Naive thymus-derived CD4-positive, alpha-beta T cell (primary cell): ENCODE measurements around the gene DCP2. TPM values are rescaled to one million over a fixed set of nuclear protein-coding genes. Genes with fewer than 3 reads are reported as not detected.
"Not testable (repeated sequence)": the region's sequence is repeated elsewhere in the genome, so short reads cannot be mapped to it uniquely, and the experiment has no call there.

ENCODE experiments used
- ATAC-seq: fragments of 150-1000 bp; cut with Tn5 transposase; 2 replicates; pipeline ENCODE4 v1.10.0; 2021; ENCODE audit warnings: mild to moderate bottlenecking, moderate library complexity
- CTCF ChIA-PET: fragments of 350-600 bp; sonication (Branson Sonifier 250); formaldehyde crosslinking; loops from one replicate; lab custom pipeline; 2021; ENCODE audit warnings: antibody characterized with exemption; lab: Charles Lee
- POLR2A ChIA-PET: fragments of 350-600 bp; sonication (Branson Sonifier 250); formaldehyde crosslinking; loops from one replicate; lab custom pipeline; 2021; ENCODE audit warnings: antibody characterized with exemption, inconsistent platforms; lab: Charles Lee
- DNase-seq, 9 donors: peaks; one replicate each; pipeline versions ENCODE4 v3.0.0 to v3.0.0-alpha.2; 2020 to 2022; ENCODE audit warnings: mixed read lengths in 1 of 9
- H3K27ac ChIP-seq: one replicate; pipeline ENCODE4 v1.7.0; 2013; ENCODE audit warnings: mild to moderate bottlenecking, low read depth, low read length, moderate library complexity
- H3K27me3 ChIP-seq, 2 donors: one replicate each; pipeline ENCODE4 v1.7.0; 2013; ENCODE audit warnings: low read length in 2 of 2, mild to moderate bottlenecking in 2 of 2, moderate library complexity in 2 of 2; ENCODE audit not compliant: control insufficient read depth in 2 of 2, insufficient read depth in 2 of 2
- H3K36me3 ChIP-seq, 3 experiments: 1 replicate in 2 of 3; 2 replicates in 1 of 3; pipeline ENCODE4 v1.7.0; 2013; ENCODE audit warnings: low read length in 3 of 3, mild to moderate bottlenecking in 3 of 3, moderate library complexity in 1 of 3; ENCODE audit not compliant: insufficient read depth in 3 of 3, control insufficient read depth in 2 of 3
- H3K4me1 ChIP-seq, 2 donors: one replicate each; pipeline ENCODE4 v1.7.0; 2013; ENCODE audit warnings: low read length in 2 of 2, mild to moderate bottlenecking in 2 of 2, moderate library complexity in 1 of 2; ENCODE audit not compliant: control insufficient read depth in 2 of 2, insufficient read depth in 2 of 2
- H3K4me3 ChIP-seq: 2 replicates; pipeline ENCODE4 v1.7.0; 2013; ENCODE audit warnings: mild to moderate bottlenecking, low read length
- H3K9me3 ChIP-seq, 3 experiments: 1 replicate in 2 of 3; 2 replicates in 1 of 3; pipeline ENCODE4 v1.7.0; 2013; ENCODE audit warnings: low read length in 3 of 3; ENCODE audit not compliant: control insufficient read depth in 2 of 3
- H3K27ac Mint-ChIP-seq, 9 donors: one replicate each; pipeline ENCODE4 v1.8.0; 2020 to 2022; ENCODE audit warnings: mixed read lengths in 9 of 9, mild to moderate bottlenecking in 8 of 9, moderate library complexity in 5 of 9, inconsistent platforms in 2 of 9
- H3K27me3 Mint-ChIP-seq, 5 donors: one replicate each; pipeline ENCODE4 v1.8.0; 2021 to 2022; ENCODE audit warnings: mixed read lengths in 5 of 5, mild to moderate bottlenecking in 1 of 5
- H3K36me3 Mint-ChIP-seq, 5 donors: one replicate each; pipeline ENCODE4 v1.8.0; 2020 to 2022; ENCODE audit warnings: mixed read lengths in 5 of 5, mild to moderate bottlenecking in 3 of 5, inconsistent platforms in 1 of 5
- H3K4me1 Mint-ChIP-seq, 7 donors: one replicate each; pipeline ENCODE4 v1.8.0; 2020 to 2022; ENCODE audit warnings: mixed read lengths in 7 of 7, mild to moderate bottlenecking in 3 of 7, inconsistent platforms in 1 of 7
- H3K4me3 Mint-ChIP-seq, 10 donors: one replicate each; pipeline ENCODE4 v1.8.0; 2020 to 2022; ENCODE audit warnings: mild to moderate bottlenecking in 10 of 10, mixed read lengths in 10 of 10, moderate library complexity in 6 of 10, inconsistent platforms in 2 of 10
- H3K9me3 Mint-ChIP-seq, 11 donors: one replicate each; pipeline ENCODE4 v1.8.0; 2020 to 2022; ENCODE audit warnings: mixed read lengths in 11 of 11, mild to moderate bottlenecking in 4 of 11, inconsistent platforms in 1 of 11, moderate library complexity in 1 of 11
- intact Hi-C, 2 donors: fragments of 100-400 bp; cut with micrococcal nuclease; formaldehyde crosslinking; loops; one replicate each; pipeline ENCODE4 v1.15.1; 2023
- polyA plus RNA-seq, 2 donors: library from polyadenylated mRNA; unstranded; fragments of 300-500 nt; fragmentation: Illumina TruSeq; gene quantifications; one replicate each; pipeline ENCODE4 v1.2.3, GENCODE V29; 2021
- total RNA-seq, 6 experiments: library from RNA in 5 of 6; stranded (reverse) in 5 of 6; gene quantifications; 1 replicate in 5 of 6; 2 replicates in 1 of 6; pipeline ENCODE4 v1.2.3 and lab custom pipeline; 2021 to 2026

Gene DCP2
- total and polyA plus RNA-seq, 7 experiments from 2014 or later: 50.7 to 101 (median 65.0) TPM

DNA sequence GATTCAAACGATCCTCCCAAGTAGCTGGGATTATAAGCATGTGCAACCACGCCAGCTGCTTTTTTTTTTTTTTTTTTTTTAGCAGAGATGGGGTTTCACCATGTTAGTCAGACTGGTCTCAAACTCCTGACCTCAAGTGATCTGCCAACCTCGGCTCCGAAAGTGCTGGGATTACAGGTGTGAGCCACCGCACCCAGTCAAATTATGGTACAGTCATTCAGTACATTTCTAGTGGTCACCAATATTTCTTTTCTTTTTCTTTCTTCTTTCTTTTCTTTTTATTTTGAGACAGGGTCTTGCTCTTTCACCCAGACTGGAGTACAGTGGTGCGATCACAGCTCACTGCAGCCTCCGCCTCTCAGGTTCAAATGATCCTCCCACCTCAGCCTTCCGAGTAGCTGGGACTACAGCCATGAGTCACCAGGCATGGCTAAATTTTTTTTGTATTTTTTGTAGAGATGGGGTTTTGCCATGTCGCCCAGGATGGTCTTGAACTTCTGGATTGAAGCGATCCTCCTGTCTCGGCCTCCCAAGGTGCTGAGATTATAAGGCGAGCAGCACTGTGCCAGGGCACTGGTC, 25.4 kb upstream of the DCP2 start:
- intact Hi-C loops: no loop called here
- Histone ChIP-seq H3K4me1 (no peaks in the 10 kb centered on the region), H3K27ac (no peak overlapping the region), H3K4me3 (no peak overlapping the region), H3K27me3 (no peaks in the 10 kb centered on the region), H3K9me3 (no peaks in the 10 kb centered on the region), H3K36me3 (no peaks in the 10 kb centered on the region)
- peaks cover 0 to 5% (median 0%) of the 10 kb centered on the region in 5 donors for H3K36me3 Mint-ChIP-seq
- ATAC-seq (no peak), DNase-seq (no peak)
- peaks cover 0 to 25% (median 0%) of the 10 kb centered on the region in 5 donors for H3K27me3 Mint-ChIP-seq
- H3K9me3 Mint-ChIP-seq: peaks cover 0 to 5% (median 0%) of the 10 kb centered on the region in 11 donors
- peaks cover 0 to 6% (median 6%) of the 10 kb centered on the region in 7 donors for H3K4me1 Mint-ChIP-seq
- H3K4me3 Mint-ChIP-seq: no peak overlapping the region
- CTCF ChIA-PET: no interaction called here
- no peak overlapping the region for H3K27ac Mint-ChIP-seq
- POLR2A ChIA-PET: no interaction called here

DNA sequence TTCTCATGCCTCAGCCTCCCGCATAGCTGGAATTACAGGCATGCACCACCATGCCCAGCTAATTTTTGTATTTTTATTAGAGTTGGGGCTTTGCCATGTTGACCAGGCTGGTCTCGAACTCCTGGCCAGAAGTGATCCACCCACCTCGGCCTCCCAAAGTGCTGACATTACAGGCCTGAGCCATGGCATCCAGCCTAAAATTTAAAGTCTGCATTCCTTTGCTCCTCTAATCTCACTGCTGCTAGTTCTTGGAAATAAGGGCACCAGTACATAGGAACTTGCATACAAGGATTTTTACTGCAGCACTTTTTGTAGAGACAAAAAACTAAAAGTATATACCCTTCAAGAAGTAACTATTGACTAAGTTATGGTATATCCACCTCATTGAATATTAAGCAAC, 20.0 kb upstream of the DCP2 start:
- ChIA-PET POLR2A (no interaction called here), CTCF (no interaction called here)
- peaks cover 0 to 5% (median 0%) of the 10 kb centered on the region in 5 donors for H3K36me3 Mint-ChIP-seq
- no peak for DNase-seq
- H3K9me3 Mint-ChIP-seq: peaks cover 0 to 5% (median 0%) of the 10 kb centered on the region in 11 donors
- no peak overlapping the region for H3K27ac ChIP-seq
- intact Hi-C loops: no loop called here
- no peaks in the 10 kb centered on the region for H3K27me3 ChIP-seq
- H3K4me3 Mint-ChIP-seq: no peak overlapping the region
- H3K36me3 ChIP-seq: no peaks in the 10 kb centered on the region
- H3K27ac Mint-ChIP-seq: no peak overlapping the region
- no peak for ATAC-seq
- no peak overlapping the region for H3K4me3 ChIP-seq
- no peaks in the 10 kb centered on the region for H3K9me3 ChIP-seq
- H3K27me3 Mint-ChIP-seq: peaks cover 0 to 12% (median 0%) of the 10 kb centered on the region in 5 donors
- H3K4me1 ChIP-seq: no peaks in the 10 kb centered on the region
- H3K4me1 Mint-ChIP-seq: peaks cover 0 to 23% (median 7%) of the 10 kb centered on the region in 7 donors

DNA sequence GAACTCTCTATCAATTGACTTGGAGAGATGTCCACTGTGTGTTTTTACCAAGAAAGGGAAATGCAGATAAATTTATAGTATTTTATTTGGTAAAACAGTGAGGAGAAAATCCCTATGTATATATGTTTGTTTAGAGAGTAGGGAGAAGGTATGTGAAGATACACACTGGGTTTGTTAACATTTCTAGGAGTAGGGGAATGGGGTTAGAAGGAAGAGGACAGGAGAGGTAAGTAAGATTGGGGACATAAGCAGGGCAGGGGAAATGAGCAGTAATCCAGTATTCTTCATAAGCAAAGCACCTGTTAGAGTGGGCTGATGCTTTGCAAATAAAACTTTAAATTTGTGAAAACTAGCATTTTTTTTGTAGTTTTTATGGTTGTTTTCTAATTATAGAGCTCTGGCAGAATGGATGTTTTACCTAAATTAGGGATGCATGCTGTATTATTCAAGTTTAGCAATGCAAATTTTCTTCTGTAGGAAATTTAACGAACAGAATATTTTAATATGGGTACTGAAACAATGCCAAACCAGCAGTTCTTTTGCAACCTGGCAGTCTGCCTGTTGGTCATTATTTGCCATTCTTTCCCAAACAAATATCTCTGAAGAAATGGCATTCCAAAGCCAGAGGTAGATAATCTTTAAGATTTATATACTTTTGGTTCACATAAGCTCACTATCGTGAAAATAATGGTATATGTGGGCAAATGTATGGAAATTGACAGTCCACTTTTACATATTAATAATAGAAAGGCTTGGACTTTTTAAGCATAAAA, 19.4 kb upstream of the DCP2 start:
- H3K27me3 ChIP-seq: no peaks in the 10 kb centered on the region
- intact Hi-C loops: no loop called here
- no peak overlapping the region for H3K4me3 Mint-ChIP-seq
- peaks cover 0 to 5% (median 0%) of the 10 kb centered on the region in 5 donors for H3K36me3 Mint-ChIP-seq
- CTCF ChIA-PET: no interaction called here
- no peaks in the 10 kb centered on the region for H3K9me3 ChIP-seq
- no peak for ATAC-seq
- POLR2A ChIA-PET: no interaction called here
- H3K27me3 Mint-ChIP-seq: peaks cover 0 to 12% (median 0%) of the 10 kb centered on the region in 5 donors
- H3K27ac Mint-ChIP-seq: no peak overlapping the region
- H3K27ac ChIP-seq: no peak overlapping the region
- peaks cover 0 to 5% (median 0%) of the 10 kb centered on the region in 11 donors for H3K9me3 Mint-ChIP-seq
- H3K4me1 Mint-ChIP-seq: peaks cover 0 to 23% (median 7%) of the 10 kb centered on the region in 7 donors
- H3K36me3 ChIP-seq: no peaks in the 10 kb centered on the region
- H3K4me1 ChIP-seq: no peaks in the 10 kb centered on the region
- no peak for DNase-seq
- no peak overlapping the region for H3K4me3 ChIP-seq

- Mint-ChIP-seq H3K4me3 (no peak overlapping the region), H3K9me3 (peaks cover 0 to 3% (median 0%) of the 10 kb centered on the region in 11 donors), H3K4me1 (peaks cover 0 to 31% (median 10%) of the 10 kb centered on the region in 7 donors), H3K27ac (no peak overlapping the region), H3K36me3 (peaks cover 0 to 3% (median 0%) of the 10 kb centered on the region in 5 donors), H3K27me3 (peaks cover 0 to 7% (median 0%) of the 10 kb centered on the region in 5 donors)
- DNase-seq (no peak), ATAC-seq (peak; percentile 37)
- POLR2A ChIA-PET: no interaction called here
- H3K4me3 ChIP-seq: no peak overlapping the region
- no peaks in the 10 kb centered on the region for H3K9me3 ChIP-seq
- H3K36me3 ChIP-seq: no peaks in the 10 kb centered on the region
- no peaks in the 10 kb centered on the region for H3K4me1 ChIP-seq
- H3K27ac ChIP-seq: no peak overlapping the region
- CTCF ChIA-PET: no interaction called here
- H3K27me3 ChIP-seq: no peaks in the 10 kb centered on the region
- intact Hi-C loops: no loop called here
Measured at GRCh38 chr5:112958093-112959088, 18.2 kb upstream of the DCP2 start.

- not testable (repeated sequence) for H3K27me3 Mint-ChIP-seq, H3K36me3 Mint-ChIP-seq, H3K9me3 Mint-ChIP-seq, H3K9me3 ChIP-seq, H3K27ac ChIP-seq, H3K4me3 ChIP-seq, H3K4me3 Mint-ChIP-seq, H3K36me3 ChIP-seq, DNase-seq, H3K4me1 ChIP-seq, H3K27ac Mint-ChIP-seq, H3K27me3 ChIP-seq, ATAC-seq
- intact Hi-C loops: loop anchor here in 1 of 2 donors (5.0 kb wide), 2 partner anchors 83 to 268 kb away; no protein-coding TSS in a partner anchor
- CTCF ChIA-PET: interaction anchor here (0.6 to 6.0 kb wide), 2 partner anchors 38 to 467 kb away, joined by 3 to 36 read pairs; partner anchors contain the start of gene REEP5
- POLR2A ChIA-PET: interaction anchor here (0.8 to 2.7 kb wide), 3 partner anchors 16 to 28 kb away, joined by 3 to 10 read pairs (median 4); partner anchors contain the start of gene DCP2
- H3K4me1 Mint-ChIP-seq: peaks cover 6 to 41% (median 17%) of the 10 kb centered on the region in 7 donors
Measured at GRCh38 chr5:112959872-112960271, 16.7 kb upstream of the DCP2 start.

GRCh38 chr5:112960315-112960714, 16.3 kb upstream of the DCP2 start:
- Mint-ChIP-seq H3K36me3 (no peaks in the 10 kb centered on the region), H3K4me1 (peaks cover 6 to 44% (median 17%) of the 10 kb centered on the region in 7 donors), H3K27me3 (peaks cover 0 to 7% (median 0%) of the 10 kb centered on the region in 5 donors), H3K4me3 (no peak overlapping the region), H3K9me3 (no peaks in the 10 kb centered on the region), H3K27ac (peak overlapping the region in 1 of 9 donors; percentile 13)
- DNase-seq (no peak), ATAC-seq (no peak)
- H3K27me3 ChIP-seq: no peaks in the 10 kb centered on the region
- H3K4me1 ChIP-seq: no peaks in the 10 kb centered on the region
- no peak overlapping the region for H3K4me3 ChIP-seq
- CTCF ChIA-PET: interaction anchor here (0.6 to 6.0 kb wide), 3 partner anchors 17 to 467 kb away, joined by 3 to 36 read pairs (median 3); partner anchors contain the start of gene REEP5
- H3K27ac ChIP-seq: no peak overlapping the region
- H3K9me3 ChIP-seq: no peaks in the 10 kb centered on the region
- intact Hi-C loops: loop anchor here in 1 of 2 donors (5.0 kb wide), 2 partner anchors 83 to 268 kb away; no protein-coding TSS in a partner anchor
- no peaks in the 10 kb centered on the region for H3K36me3 ChIP-seq
- POLR2A ChIA-PET: interaction anchor here (0.8 to 2.7 kb wide), 4 partner anchors 16 to 69 kb away, joined by 3 to 10 read pairs (median 4); partner anchors contain the start of gene DCP2
